Psoas muscle (tissue), 8 donors: ENCODE measurements around the gene OLA1. TPM values are rescaled to one million over a fixed set of nuclear protein-coding genes. Genes with fewer than 3 reads are reported as not detected.
"Not testable (repeated sequence)": the region's sequence is repeated elsewhere in the genome, so short reads cannot be mapped to it uniquely, and the experiment has no call there.

Experiments
- ATAC-seq, 4 donors: fragments of 200-7000 bp; cut with Tn5 transposase; one replicate each; pipeline ENCODE4 v1.9.1; 2020; ENCODE audit warnings: moderate library complexity in 3 of 4, mild to moderate bottlenecking in 2 of 4
- DNase-seq, 2 donors: peaks; one replicate each; pipeline ENCODE4 v3.0.0-alpha.2; 2020
- H3K27ac ChIP-seq: fragments of 200-600 bp; one replicate; pipeline ENCODE4 v1.8.0; 2022
- H3K27me3 ChIP-seq, 3 donors: fragments of 200-600 bp in 1 of 3; one replicate each; pipeline versions ENCODE4 v1.6.1 to v1.8.0; 2013 to 2022; ENCODE audit warnings: low read length in 2 of 3, mild to moderate bottlenecking in 2 of 3, moderate library complexity in 1 of 3; ENCODE audit not compliant: insufficient read depth in 3 of 3
- H3K36me3 ChIP-seq, 2 donors: fragments of 200-600 bp in 1 of 2; one replicate each; pipeline versions ENCODE4 v1.6.1 to v1.8.0; 2013 to 2022; ENCODE audit warnings: low read depth in 1 of 2, mild to moderate bottlenecking in 1 of 2, moderate library complexity in 1 of 2; ENCODE audit not compliant: insufficient read depth in 1 of 2
- H3K4me1 ChIP-seq: fragments of 200-600 bp; one replicate; pipeline ENCODE4 v1.8.0; 2022
- H3K4me3 ChIP-seq: fragments of 200-600 bp; one replicate; pipeline ENCODE4 v1.8.0; 2022; ENCODE audit warnings: mild to moderate bottlenecking
- H3K9me3 ChIP-seq: fragments of 200-600 bp; one replicate; pipeline ENCODE4 v1.8.0; 2022
- WGBS, 3 donors: extraction: QIAGEN DNeasy Blood & Tissue Kit; methylation state at CpG; one replicate each; pipeline versions ENCODE4 v1.1.6 to v1.1.7; 2013; 5-methylcytosine and 5-hydroxymethylcytosine counted together
- intact Hi-C, 2 donors: fragments of 100-400 bp; cut with DNase I; formaldehyde crosslinking; loops; one replicate each; pipeline versions ENCODE4 v1.11.0 to v1.14.2; 2022
- polyA plus RNA-seq, 3 donors: library from polyadenylated mRNA; stranded (reverse); fragments of 200-250 nt; gene quantifications; one replicate each; pipeline ENCODE4 v1.2.3, GENCODE V29; 2013
- total RNA-seq, 4 donors: library from RNA; stranded (reverse); fragmentation: NEBNext Ultra II Directional in 2 of 4; extraction: Animal tissue kit (Norgen Biotek cat#: 25700) in 2 of 4; gene quantifications; one replicate each; pipeline versions ENCODE4 v1.2.1 to v1.2.4, GENCODE V29; 2021 to 2023
- TF ChIP-seq, protein P1 (sequence below): fragments of 200-600 bp; IDR thresholded peaks from one replicate; pipeline ENCODE4 v1.8.0; 2022; ENCODE audit warnings: antibody characterized with exemption
- donor health status: healthy with polysubstance abuse.
- donor health status: DM: no; HTN: no; CAD: no; lungs with moderate emphysema.
- donor health status: Bipolar disorder and iron deficiency.
- donor health status: healthy.
- donor health status: DM: yes; HTN: yes; CAD: no.
- donor health status: DM: no; HTN: no; CAD: no.
- donor health status: DM: no; HTN: no; CAD: no.
- donor health status: DM: yes; HTN: yes; CAD: no.

OLA1 gene
- total and polyA plus RNA-seq, 7 donors: 86.8 to 125 (median 112) TPM

GRCh38 chr2:174281736-174282135 lies 33.4 kb upstream of the OLA1 start:
- 52 to 86% (median 55%) methylated on average over 1 of the region's 1 CpG for WGBS, 3 donors
- DNase-seq: no peak
- no peak overlapping the region for H3K4me3 ChIP-seq
- TF ChIP-seq, protein P1, sequence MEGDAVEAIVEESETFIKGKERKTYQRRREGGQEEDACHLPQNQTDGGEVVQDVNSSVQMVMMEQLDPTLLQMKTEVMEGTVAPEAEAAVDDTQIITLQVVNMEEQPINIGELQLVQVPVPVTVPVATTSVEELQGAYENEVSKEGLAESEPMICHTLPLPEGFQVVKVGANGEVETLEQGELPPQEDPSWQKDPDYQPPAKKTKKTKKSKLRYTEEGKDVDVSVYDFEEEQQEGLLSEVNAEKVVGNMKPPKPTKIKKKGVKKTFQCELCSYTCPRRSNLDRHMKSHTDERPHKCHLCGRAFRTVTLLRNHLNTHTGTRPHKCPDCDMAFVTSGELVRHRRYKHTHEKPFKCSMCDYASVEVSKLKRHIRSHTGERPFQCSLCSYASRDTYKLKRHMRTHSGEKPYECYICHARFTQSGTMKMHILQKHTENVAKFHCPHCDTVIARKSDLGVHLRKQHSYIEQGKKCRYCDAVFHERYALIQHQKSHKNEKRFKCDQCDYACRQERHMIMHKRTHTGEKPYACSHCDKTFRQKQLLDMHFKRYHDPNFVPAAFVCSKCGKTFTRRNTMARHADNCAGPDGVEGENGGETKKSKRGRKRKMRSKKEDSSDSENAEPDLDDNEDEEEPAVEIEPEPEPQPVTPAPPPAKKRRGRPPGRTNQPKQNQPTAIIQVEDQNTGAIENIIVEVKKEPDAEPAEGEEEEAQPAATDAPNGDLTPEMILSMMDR: no peak
- intact Hi-C loops: no loop called here
- no peaks in the 10 kb centered on the region for H3K4me1 ChIP-seq
- no peak overlapping the region for H3K27ac ChIP-seq
- H3K27me3 ChIP-seq: peaks cover 0 to 8% (median 0%) of the 10 kb centered on the region in 3 donors
- no peak for ATAC-seq
- H3K9me3 ChIP-seq: no peaks in the 10 kb centered on the region
- H3K36me3 ChIP-seq: no peaks in the 10 kb centered on the region

GRCh38 chr2:174280596-174280995 lies 32.3 kb upstream of the OLA1 start:
- 51 to 59% (median 55%) methylated on average over 3 of the region's 3 CpGs for WGBS, 3 donors
- H3K27me3 ChIP-seq: peaks cover 0 to 8% (median 0%) of the 10 kb centered on the region in 3 donors
- H3K4me1 ChIP-seq: no peaks in the 10 kb centered on the region
- TF ChIP-seq, protein P1: no peak
- no peak for ATAC-seq
- no peak overlapping the region for H3K4me3 ChIP-seq
- intact Hi-C loops: no loop called here
- DNase-seq: no peak
- H3K27ac ChIP-seq: no peak overlapping the region
- H3K36me3 ChIP-seq: no peaks in the 10 kb centered on the region
- no peaks in the 10 kb centered on the region for H3K9me3 ChIP-seq

- H3K27me3 ChIP-seq, ATAC-seq, H3K4me3 ChIP-seq, H3K36me3 ChIP-seq, H3K4me1 ChIP-seq, DNase-seq, intact Hi-C loops, H3K27ac ChIP-seq, H3K9me3 ChIP-seq: not testable (repeated sequence)
- 90 to 100% (median 100%) methylated on average over 1 to 2 of the region's 6 CpGs for WGBS, 3 donors
Measured at GRCh38 chr2:174270263-174270662, 21.9 kb upstream of the OLA1 start.

GRCh38 chr2:174266288-174266687 lies 18.0 kb upstream of the OLA1 start:
- WGBS, 3 donors: 81 to 83% (median 82%) methylated on average over 5 of the region's 5 CpGs
- Histone ChIP-seq H3K27me3 (no peaks in the 10 kb centered on the region), H3K4me1 (no peaks in the 10 kb centered on the region), H3K36me3 (no peaks in the 10 kb centered on the region), H3K4me3 (no peak overlapping the region), H3K9me3 (no peaks in the 10 kb centered on the region), H3K27ac (no peak overlapping the region)
- TF ChIP-seq, protein P1: no peak
- ATAC-seq (no peak), DNase-seq (no peak)
- intact Hi-C loops: no loop called here

DNA sequence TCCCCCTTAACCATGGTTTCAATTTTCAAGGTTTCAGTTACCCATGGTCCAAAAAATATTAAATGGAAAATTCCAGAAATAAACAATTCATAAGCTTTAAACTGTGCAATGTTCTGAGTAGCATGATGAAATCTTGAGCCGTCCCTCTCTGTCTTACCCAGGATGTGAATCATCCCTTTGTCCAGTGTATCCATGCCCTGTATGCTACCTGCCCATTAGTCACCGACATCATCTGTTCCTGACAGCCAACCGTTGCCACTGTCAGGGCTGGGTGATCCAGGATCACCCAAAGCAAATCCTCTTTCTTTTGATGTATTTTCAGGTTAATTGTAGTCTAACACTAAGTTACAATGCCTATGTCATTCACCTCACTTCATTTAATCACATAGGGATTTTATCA lies 15.7 kb upstream of the OLA1 start:
- no peak overlapping the region for H3K4me3 ChIP-seq
- H3K27me3 ChIP-seq: no peaks in the 10 kb centered on the region
- intact Hi-C loops: no loop called here
- H3K27ac ChIP-seq: no peak overlapping the region
- no peaks in the 10 kb centered on the region for H3K9me3 ChIP-seq
- ATAC-seq (no peak), DNase-seq (no peak)
- H3K36me3 ChIP-seq: no peaks in the 10 kb centered on the region
- WGBS, 3 donors: 67 to 72% (median 71%) methylated on average over 3 of the region's 3 CpGs
- H3K4me1 ChIP-seq: no peaks in the 10 kb centered on the region
- TF ChIP-seq, protein P1: no peak
